Sciatic nerve (tissue), 2 donors: ENCODE measurements around the gene POLR2B. TPM values are rescaled to one million over a fixed set of nuclear protein-coding genes. Genes with fewer than 3 reads are reported as not detected.

ENCODE experiments used
- ATAC-seq: fragments of 200-7000 bp; cut with Tn5 transposase; one replicate; pipeline ENCODE4 v1.9.1; 2020; ENCODE audit warnings: mild to moderate bottlenecking, moderate library complexity
- DNase-seq: peaks from one replicate; pipeline ENCODE4 v3.0.0-alpha.2; 2020; ENCODE audit warnings: low spot score
- intact Hi-C: fragments of 100-400 bp; cut with DNase I; formaldehyde crosslinking; loops from one replicate; pipeline ENCODE4 v1.14.2; 2022
- total RNA-seq: library from RNA; stranded (reverse); fragmentation: NEBNext Ultra II Directional; extraction: Animal tissue kit (Norgen Biotek cat#: 25700); gene quantifications from one replicate; pipeline ENCODE4 v1.2.1, GENCODE V29; 2021
- donor health status: DM: no; HTN: no; CAD: no.
- donor health status: DM: no; HTN: no; CAD: no.

The POLR2B gene
- total RNA-seq, 1 donor from 2014 or later = 68.1 TPM

DNA sequence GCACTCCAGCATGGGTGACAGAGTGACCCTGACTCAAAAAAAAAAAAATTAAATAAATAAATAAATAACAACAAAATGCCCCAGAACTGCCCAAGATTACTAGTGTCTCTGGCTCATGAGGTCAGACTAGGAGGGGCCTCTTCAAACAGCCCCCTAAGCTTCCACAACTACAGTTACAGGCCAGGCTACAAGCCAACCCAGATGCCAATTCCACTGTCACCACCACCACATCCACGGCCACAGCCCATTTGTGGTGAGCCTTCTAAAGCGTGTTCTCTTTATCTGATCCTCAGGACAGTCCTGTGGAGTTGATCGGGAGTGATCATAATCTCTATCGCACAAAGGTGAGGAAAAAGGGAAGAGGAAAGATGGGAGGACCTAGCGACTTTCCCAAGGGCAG, 94.9 kb downstream of the POLR2B start:
- ATAC-seq (no peak), DNase-seq (no peak)
- intact Hi-C loops = no loop called here

DNA sequence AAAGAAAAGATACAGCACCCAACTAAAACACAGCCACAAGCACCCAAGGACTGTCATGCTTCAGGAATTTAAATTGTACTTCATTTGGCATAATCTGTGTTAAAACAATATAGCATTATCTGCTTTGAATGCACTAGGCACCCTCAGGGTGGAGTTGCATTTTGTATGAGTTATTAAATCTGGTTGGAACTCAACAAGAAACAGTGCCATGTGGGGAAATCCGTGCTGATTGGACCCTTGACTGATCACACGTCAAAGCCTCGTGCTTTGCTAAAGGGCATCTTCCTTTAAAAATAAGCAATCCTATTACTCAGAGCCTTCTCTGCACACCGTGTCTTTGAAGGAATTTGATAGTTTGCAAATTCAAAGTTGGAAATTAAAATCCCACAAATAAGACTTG, 96.0 kb downstream of the POLR2B start:
- DNase-seq (no peak), ATAC-seq (peak; percentile 33)
- intact Hi-C loops = no loop called here

DNA sequence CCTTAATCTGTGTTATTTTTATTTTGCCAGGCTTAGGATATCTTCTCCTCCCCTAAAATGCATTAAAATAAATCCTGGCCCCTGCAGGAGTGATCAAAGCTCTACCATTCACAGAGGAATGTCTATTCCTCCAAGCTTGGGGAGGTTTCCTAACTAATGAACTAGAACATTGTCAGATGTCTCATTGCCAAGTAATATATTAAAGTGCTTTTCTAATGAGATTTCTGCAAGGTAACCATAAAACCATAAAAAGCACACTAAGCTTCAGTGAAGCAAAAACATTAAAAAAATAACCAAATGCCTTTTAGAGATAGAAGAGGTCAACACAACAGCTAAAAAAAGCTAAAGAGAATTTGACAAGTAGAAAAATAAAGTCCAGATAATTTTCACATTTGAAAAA, 96.7 kb downstream of the POLR2B start:
- no peak for DNase-seq
- no peak for ATAC-seq
- intact Hi-C loops = no loop called here

DNA sequence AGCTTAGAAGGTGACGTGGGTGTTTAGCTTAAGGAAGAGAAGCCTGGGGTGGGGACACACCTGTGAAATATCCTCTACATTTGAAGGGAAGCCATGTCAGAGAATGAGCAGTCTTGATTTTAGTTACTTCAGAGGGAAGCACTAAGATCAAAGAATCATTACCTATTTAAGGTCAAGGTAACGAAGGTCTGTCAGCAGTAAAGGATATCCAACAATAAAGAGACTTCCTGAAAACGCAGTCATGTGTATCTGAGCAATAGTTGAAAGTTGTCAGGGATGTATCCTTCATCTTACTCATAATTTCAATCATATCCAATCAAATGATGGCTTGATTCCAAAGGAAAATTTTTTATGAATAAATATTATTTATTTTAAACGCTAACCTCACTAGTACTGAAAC, 98.0 kb downstream of the POLR2B start:
- DNase-seq = no peak
- intact Hi-C loops = no loop called here
- no peak for ATAC-seq

DNA sequence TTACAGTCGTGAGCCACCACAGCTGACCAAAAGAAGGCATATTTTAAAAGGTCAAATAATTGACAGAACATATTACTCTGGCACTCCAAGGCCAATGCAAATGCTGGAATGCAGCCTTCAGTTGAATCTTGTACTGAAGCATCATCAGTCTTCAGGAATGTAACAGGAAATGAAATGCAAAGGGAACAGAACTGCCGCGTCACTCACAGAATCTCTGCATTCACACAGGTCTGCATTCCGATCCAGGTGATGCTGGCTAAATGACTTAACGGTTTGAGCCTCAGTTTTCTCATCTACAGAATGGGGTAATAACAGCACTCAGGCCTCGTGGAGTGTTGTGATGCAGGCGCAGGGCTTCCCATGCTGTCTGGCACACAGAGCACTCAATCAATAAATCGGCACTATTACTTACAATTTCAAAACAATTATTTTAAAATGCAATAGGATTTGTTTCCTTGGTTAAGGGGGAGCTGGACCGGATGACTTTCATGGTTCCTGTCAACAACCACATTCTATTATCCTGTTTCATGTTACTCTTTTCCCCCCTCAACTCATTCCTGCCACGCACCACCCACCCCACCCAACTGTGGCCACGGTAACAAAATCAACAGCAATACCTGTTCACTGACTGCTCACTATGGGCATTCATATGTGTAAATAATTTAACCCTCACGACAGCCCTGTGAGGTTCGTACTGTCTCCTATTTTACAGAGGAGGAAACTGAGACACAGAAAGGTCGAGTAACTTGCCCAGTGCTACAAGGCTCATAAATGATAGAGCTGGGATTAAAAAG, 99.1 kb downstream of the POLR2B start:
- no peak for DNase-seq
- intact Hi-C loops = no loop called here
- ATAC-seq = no peak

DNA sequence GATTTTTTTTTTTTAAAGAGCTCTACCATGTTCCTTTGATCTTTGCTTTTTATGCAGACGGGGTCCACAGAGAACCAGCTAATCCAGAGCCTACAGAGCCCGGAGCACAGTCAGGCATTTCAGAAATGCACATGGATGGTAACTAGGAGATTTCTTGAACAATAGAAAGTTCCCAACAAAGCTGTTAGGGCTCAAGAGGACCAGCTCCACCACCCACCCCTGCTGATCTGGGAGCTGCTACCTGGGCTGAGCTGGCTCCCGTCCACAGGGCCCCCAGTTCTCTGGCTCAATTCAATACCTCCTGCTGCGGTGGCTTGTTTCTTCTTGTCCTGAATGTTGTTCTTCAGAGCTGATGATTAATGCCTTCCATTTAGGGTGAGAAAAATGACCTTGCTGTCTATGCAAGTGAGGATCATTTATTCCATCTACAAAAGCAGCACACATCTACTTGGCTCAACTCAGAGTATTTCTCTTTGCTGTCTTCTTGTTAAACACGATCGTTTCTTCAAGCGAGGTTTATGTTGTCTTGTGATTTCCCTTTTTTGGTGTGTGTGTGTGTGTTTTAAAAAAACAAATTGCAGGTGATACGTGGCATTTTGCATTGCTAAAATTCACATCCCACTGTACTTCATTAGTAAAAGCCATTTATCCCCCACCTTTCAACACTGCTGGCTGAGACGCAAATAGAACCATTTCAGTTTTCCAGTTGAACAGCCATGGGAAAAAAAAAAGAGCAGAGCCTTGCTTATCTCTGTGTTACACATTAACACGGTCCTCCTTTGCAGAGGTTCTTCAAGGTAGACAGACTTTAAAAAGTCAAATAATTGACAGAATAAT, 100.2 kb downstream of the POLR2B start:
- DNase-seq (no peak), ATAC-seq (no peak)
- intact Hi-C loops = no loop called here

Other genes starting within 250 kb of the POLR2B start
- gene SPINK2, start 157.2 kb upstream of the POLR2B start, total RNA-seq = not detected
- 41.7 TPM for gene REST, start 71.0 kb upstream of the POLR2B start, total RNA-seq
- gene NOA1, start 1.3 kb upstream of the POLR2B start, total RNA-seq = 9.5 TPM
- gene IGFBP7, start 131.5 kb downstream of the POLR2B start, total RNA-seq = 482 TPM